GM11168 (cell line): Measurements from ENCODE around the gene ATRX.
"Not testable (repeated sequence)": the region's sequence is repeated elsewhere in the genome, so short reads cannot be mapped to it uniquely, and the experiment has no call there.

ENCODE experiments used
- in situ Hi-C: fragments of 300-500 bp; cut with MboI; formaldehyde crosslinking; loops from one replicate; pipeline ENCODE4 v1.12.0; 2022; ENCODE audit warnings: low sequenced_read_pairs; ENCODE audit not compliant: unreplicated experiment

The ATRX gene

DNA sequence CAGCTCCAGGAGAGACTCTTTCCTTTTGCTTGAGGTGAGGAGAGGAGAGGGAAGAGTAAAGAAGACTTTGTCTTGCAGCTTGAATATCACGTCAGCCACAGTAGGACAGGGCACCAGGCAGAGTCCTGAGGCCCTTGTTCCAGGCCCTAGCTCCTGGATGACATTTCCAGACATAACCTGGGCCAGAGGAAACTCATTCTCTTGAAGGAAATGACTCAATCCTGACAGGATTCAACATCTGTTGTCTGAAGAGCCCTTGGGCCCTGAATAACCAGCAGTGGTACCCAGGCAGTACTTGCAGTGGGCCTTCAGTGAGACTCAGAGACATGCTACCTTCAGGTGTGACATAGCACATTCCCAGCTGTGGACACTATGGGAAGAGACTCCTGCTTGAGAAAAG is 276.0 kb downstream of the ATRX start:
- in situ Hi-C loops: no loop called here

DNA sequence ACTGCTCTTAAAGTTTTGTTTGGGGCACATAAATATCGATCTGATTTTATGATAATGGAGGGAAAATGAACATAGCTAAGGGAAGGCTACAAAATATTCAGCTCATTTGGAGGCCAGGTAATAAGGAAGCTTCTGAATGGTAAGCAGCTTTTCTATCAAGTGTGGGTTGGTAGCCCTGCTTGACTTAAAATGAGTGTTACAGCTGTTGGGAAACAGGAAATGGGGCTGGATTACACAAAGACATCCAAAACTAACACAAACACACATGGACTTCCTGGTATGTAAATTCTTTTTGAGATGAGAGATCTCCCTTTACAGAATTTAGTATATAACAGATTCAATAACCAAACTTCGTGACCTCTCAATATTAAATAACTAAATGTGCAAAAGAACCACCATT is 280.8 kb downstream of the ATRX start:
- in situ Hi-C loops: no loop called here

GRCh38 chrX:77502951-77503525 is 283.0 kb downstream of the ATRX start:
- in situ Hi-C loops: no loop called here

GRCh38 chrX:77500164-77500563 is 285.9 kb downstream of the ATRX start:
- in situ Hi-C loops: not testable (repeated sequence)

DNA sequence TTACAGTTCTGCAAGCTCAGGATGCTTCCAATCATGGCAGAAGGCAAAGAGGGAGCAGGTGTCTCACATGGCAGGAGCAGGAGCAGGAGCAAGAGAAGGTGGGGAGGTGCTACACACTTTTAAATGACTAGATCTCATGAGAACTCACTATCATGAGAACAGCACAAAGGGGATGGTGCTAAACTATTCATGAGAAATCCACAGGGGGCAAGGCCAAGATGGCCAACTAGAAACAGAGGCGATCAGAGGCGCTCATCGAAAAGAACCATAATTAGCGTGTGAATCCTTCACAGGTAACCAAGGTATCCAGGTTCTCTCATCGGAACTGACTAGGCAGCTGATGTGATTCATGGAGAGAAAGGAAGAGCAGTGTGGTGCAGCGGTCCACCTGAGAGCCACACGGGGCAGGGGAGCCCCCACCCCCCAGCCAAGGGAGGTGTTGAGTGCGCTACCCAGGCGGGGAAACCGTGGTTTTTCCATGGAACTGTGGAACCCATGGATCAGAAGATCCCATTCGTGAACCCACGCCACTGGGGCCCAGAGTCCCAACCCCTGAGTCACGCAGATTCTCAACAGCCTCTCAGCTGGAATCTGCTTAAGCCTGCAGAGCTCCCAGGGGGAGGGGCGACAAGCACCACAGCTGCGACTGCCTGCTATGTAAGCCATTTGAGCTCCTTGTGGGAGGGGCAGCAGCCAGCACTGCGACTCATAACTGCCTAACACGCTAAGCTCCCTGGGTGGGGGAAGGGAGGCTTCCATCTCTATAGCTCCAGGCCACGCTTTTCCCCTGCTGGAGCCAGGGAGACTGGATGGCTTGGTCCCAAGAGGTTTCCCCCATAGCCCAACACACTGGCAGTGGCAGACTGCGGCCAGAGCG is 292.1 kb downstream of the ATRX start:
- in situ Hi-C loops: no loop called here

DNA sequence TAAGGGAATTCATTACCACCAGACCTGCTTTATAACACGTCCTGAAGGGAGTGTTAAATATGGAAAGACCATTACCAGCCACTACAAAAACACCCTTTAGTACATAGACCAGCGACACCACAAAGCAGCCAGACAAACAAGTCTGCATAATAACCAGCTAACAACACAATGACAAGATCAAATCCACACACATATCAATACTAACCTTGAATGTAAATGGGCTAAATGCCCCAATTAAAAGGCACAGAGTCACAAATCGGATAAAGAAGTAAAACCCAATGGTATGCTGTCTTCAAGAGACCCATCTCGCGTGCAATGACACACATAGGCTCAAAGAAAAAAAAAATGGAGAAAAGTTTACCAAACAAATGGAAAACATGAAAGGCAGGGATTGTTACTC is 302.0 kb downstream of the ATRX start:
- in situ Hi-C loops: no loop called here

- in situ Hi-C loops: no loop called here
Observed at GRCh38 chrX:77455437-77455836, 330.6 kb downstream of the ATRX start.
